NCI-H69 (cell line): ENCODE data around the gene ARID5B.

Experiments used
- DNase-seq: peaks from one replicate; lab custom pipeline; 2025; lab: John Stamatoyannopoulos, UW

The ARID5B gene

DNA sequence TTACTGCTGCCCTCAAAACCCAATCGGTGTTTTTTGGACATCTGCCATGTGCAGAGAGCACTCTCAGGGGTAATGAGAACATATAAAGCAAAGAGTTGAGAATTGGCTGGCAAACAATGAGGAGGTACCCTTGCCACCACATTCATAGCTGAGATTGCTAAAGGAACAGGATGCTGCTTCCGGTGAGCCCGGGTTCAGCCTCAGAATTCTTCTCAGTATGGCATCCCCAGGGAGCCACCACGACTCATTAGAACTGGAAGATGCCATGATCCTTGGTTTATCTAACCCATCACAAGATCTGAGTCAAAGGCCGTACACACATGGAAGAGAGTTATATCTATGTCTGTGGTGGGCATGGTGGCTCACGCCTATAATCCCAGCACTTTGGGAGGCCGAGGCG is 174.4 kb downstream of the ARID5B start:
- DNase-seq, result peak; percentile 67

- peak; percentile 5 for DNase-seq
Observed at GRCh38 chr10:62076891-62077290, 175.4 kb downstream of the ARID5B start.

DNA sequence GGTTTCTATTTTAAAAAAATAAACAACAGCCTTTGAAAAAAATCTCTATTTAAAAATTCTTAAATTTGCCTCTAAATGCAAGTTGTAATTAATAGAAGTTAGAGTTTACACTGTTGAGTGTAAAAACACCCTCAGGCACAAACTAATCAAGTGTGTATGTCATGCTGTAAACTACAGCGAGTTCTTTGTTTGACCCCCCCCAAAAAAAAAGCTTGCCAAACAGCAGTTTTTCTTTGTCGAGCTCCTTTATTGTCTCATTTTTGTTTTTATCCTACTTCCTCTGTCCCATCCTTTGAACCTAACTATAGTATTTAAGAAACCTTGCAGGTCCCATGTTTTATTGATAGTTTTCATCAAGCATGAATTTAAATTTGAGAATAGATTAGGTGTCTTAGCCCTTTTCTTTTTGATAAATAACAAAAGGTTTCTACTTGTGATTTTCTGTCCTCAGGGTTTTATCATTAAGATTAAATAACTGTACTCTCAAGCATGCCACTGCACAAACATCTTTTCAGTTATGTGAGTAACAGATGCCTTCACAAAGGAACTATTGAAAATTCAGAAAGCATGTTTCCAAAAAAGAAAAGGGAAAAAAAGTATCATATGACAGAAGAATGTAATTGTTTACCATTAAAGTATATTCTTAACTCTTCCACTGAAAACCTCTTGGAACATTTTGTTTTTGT is 176.0 kb downstream of the ARID5B start:
- DNase-seq, result peak; percentile 2

- DNase-seq, result no peak
Observed at GRCh38 chr10:62079885-62080559, 178.5 kb downstream of the ARID5B start.

GRCh38 chr10:62080905-62081304 is 179.4 kb downstream of the ARID5B start:
- DNase-seq, result peak; percentile 13

DNA sequence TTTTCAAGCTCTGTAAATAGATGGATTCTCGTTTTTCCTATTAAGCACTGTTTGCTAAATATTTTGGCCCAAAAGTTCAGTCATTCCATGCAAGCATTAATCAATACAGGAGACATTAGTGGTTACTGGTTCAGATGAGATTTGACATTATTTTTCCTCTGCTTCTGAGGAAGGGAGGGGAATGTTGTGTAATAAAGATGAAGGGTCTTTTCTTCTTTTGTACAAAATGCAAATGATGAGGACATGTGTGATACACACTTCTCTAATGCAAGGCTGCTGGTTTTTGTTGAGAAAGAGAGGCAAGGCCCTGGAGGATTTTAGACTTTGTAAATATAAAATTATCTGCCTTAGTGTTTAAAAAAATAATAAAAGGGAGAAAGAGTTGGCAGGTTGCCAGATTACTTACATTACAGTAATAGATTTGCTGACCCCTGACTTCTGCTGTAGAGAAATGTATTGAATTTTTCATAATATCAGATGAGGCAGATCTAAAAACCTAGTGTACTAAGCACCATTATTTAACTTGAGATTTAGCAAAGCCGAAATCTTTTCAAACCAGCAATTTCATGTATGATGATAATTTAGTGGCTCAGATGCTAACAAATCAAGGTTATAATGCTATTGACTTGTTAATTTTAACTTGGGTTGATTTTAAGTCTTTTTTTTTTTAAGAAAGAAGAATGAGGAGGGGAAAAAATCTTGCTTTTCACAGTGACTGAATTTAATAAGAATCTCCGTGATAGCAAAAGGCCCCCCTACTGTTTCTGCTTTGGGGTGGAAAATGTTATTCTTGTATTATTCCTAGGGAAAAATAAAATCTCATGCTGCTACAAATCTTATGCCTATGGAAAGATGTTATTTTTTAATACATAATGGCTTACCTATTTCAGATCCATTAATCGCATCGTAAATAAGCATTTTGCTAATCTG is 180.1 kb downstream of the ARID5B start:
- DNase-seq, result peak; percentile 72

GRCh38 chr10:62082271-62082656 is 180.8 kb downstream of the ARID5B start:
- no peak for DNase-seq

DNA sequence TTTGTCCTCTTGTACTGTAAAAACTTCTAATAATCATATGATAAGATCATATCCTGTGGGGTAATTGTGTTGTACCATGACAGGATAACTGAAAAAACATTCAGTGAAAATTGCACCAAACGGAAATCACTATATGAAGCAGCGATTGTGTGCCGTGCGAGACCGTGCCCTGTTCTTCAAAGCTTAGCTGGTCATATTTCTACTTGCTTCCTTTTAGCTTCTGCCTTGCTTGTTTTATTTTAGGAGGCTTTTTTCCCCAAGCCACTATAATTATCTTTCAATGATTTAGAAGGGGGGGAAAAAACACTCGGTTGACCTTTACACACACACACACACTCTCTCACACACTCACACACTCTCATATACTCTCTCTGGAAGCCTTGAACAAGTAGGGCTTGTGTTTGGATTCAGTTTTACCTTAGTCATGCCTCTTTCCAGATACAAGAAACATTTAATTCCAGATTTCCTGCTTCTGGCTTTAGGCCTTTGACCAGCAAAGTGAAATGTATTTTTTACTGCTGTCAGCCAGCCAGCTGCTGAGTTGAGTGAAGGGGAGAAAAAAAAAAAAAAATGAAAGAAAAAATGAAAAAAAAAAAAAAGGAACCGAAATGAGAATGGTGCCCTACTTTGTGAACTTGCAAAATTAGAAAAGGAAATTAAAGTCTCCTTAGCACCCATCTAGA is 181.4 kb downstream of the ARID5B start:
- DNase-seq, result peak; percentile 73

DNA sequence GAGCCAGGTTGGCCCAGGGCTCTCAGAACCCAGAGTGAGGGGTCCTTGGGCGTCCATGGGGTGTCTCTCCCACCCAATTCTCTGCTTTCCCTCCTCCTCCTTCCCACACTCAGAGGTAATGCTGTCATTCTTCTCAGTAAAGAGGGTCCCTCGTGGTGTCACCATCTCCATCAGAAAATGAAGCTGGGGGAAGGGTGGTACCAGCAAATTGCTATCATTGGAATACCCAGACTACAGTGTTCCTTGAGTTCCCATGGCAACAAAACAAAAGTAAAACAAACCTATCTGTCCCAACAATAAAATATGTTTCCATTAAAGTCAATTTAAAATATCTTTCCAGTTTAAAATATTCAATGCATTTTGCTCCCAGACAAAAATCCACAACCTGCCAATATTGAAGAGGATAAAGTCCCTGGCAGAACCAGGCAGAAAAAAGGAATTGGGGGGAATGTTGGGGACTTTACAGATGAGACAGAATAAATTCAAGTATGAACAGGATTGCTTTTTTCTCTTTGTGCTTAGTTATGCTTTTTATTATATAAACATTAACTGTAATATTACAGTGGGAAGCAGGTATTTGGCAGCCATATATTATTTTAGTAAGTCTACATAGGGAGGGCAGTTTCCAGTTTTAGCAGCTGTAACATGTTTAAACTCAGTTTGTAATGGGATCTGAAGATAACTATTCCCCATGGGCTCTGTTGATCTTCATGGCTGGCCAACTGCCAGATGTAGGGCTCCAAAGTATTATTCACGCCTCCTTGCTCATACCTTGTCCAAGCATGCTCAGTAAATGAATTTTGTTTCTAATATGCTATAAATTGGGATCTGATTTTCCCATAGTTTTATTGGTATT is 182.1 kb downstream of the ARID5B start:
- peak; percentile 87 for DNase-seq

GRCh38 chr10:62084451-62084850 is 183.0 kb downstream of the ARID5B start:
- no peak for DNase-seq

GRCh38 chr10:62085404-62085803 is 183.9 kb downstream of the ARID5B start:
- no peak for DNase-seq

DNA sequence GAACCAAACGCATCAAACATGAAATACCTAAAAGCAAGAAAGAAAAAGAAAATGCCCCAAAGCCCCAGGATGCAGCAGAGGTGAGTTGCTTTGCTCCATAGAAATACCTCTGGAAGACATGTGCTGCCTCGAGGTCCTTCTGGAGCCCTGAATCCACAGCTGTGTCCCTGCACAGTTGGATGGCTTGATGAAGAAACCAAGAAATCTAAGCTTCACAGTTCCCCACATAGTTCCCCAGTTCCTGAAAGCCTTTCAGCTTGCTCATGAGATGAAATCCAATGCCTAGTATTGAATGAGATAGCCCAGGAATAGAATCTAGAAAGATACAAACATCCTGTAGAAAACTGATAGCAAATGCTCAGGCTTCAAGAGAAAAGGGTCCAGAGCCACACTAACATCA is 184.3 kb downstream of the ARID5B start:
- DNase-seq, result no peak

GRCh38 chr10:62087329-62087728 is 185.8 kb downstream of the ARID5B start:
- DNase-seq, result no peak

GRCh38 chr10:62088786-62089185 is 187.3 kb downstream of the ARID5B start:
- DNase-seq, result no peak

DNA sequence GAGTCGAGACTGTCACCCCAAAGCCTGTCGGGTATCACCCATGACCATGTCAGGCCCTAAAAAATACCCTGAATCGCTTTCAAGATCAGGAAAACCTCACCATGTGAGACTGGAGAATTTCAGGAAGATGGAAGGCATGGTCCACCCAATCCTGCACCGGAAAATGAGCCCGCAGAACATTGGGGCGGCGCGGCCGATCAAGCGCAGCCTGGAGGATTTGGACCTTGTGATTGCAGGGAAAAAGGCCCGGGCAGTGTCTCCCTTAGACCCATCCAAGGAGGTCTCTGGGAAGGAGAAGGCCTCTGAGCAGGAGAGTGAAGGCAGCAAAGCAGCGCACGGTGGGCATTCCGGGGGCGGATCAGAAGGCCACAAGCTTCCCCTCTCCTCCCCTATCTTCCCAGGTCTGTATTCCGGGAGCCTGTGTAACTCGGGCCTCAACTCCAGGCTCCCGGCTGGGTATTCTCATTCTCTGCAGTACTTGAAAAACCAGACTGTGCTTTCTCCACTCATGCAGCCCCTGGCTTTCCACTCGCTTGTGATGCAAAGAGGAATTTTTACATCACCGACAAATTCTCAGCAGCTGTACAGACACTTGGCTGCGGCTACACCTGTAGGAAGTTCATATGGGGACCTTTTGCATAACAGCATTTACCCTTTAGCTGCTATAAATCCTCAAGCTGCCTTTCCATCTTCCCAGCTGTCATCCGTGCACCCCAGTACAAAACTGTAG is 191.0 kb downstream of the ARID5B start:
- no peak for DNase-seq

DNA sequence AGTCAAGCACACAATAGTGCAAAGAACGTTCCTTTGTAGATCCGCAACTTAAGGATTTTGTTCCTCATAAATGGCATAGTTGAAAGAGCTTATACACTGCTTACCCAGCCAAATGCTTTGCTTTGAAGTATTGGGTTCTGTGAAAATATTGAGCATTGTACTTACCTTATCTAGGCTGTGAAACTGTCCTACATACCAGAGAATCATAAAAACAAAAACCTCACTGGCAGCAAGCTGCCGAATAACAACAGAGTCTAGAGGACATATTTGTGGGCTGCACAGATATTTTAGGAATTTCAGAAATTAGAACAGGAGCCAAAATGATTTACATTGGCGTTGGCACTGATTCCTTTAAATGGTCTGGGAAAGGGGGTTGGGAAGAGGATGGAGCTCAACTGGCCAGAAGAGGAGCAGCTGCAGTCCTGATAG is 192.4 kb downstream of the ARID5B start:
- DNase-seq, result no peak

DNA sequence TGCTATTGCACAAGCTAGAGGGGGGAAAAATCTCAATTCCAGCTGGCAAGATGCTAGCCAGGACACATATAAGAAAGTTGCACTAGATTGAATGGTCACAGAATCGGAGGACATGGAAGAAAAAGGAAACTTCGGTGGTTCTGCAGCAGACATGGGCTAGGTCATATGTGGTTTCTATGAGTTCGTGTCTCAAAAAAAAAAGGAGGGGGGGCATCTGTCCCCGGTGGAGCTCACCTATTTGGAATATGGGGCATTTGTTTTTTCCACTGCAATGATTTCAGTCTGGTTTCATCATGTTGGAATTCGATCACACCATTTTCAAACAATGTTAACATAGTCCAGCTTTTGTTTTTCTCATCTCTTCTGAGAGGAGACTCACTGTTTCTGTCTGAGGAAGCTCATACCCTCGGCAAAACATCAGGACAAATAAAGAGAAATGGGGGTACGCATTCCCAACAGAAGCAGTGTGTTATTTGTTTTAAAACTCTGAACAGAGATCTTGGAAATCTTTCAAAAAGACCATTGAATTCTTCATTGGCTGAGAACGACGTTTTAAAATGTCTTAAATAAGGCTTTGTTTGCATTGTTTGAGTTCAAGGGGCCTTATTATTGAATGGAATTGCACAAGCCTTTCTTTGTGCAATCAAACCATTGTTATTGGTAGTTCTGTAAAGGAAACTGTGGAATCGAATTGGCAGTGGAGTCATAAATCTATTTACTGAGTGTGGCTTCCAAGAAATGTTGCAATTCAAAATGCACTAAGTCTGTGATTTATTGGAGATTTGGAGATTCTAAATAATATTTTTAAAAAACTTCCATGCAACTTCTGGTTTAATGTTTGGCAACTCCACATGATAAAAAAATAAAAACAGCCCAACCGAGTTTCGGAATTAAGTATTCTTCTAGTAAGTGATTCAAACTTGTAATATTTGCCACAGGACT is 194.0 kb downstream of the ARID5B start:
- peak; percentile 13 for DNase-seq

- DNase-seq, result no peak
Observed at GRCh38 chr10:62096256-62096933, 194.9 kb downstream of the ARID5B start.
